ENCODE results near the gene ETS2. TPM values are rescaled to one million over a fixed set of nuclear protein-coding genes. Genes with fewer than 3 reads are reported as not detected.

Gene ETS2
- total and polyA plus RNA-seq, 2 of the 8 experiments (the other 6 are each of a cell fraction or from before 2014, with no cell fraction given) = 11.0 to 45.1 TPM

DNA sequence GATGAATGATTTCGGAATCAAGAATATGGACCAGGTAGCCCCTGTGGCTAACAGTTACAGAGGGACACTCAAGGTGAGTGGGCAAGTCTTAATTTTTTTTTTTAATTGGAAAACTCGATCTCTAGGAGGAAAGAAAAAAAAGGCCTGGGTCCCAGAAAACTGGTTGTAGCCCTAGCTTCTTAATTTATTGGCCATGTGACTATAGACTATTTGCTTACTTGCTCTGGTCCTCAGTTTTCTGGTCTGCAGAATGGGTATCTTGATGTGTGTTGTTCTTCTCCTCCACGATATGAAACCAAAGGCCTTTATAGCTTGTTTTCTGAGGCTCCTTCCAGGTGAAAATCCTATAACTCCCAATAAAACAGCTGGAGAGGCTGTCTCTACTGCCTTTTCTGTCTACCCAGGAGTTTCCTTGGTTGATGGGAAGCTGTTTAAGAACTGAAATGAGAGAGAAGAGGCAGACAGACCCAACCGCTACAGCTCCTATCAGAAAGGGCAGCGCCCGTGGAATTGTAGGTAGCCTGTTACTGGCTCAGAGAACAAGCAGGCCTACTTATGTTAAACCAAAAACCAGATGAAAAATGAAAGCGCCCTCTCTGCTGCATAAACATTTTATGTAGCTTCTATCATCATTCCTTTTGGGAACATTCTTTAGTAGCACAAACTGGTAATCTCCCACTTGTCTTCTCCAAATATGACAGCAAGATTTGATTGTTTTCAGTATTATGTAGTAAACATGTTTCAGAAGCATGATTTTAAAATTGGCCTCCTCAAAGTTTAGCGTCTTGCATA is 4.5 kb downstream of the ETS2 start:
- 86% methylated on average over 8 of the region's 8 CpGs; no CpG with 5 or more reads in 1 of the 2 experiments for WGBS, 2 experiments (ENCODE audit: extremely low coverage in 1 of 2, insufficient coverage in 1 of 2, insufficient read length in 1 of 2, insufficient replicate concordance in 2 of 2, low coverage in 1 of 2, low lambda C conversion rate in 2 of 2, missing lambda C conversion rate in 1 of 2)
- POLR2A ChIA-PET (ENCODE audit: partially characterized antibody) = interaction anchor here (0.6 to 1.4 kb wide), 3 partner anchors 77 to 220 kb away, joined by 3 read pairs; no protein-coding TSS in a partner anchor
- Histone ChIP-seq H3K79me2 (ENCODE audit: control insufficient read depth in 1 of 2, insufficient read depth in 2 of 2, low read length in 2 of 2) (peaks cover 8 to 55% of the 10 kb centered on the region in 2 experiments; a peak in 3 of 4 replicates), H3K23me2 (ENCODE audit: low read depth, low read length) (peaks cover 4% of the 10 kb centered on the region; the same call in 1 of the 2 replicates), H3K23ac (ENCODE audit: insufficient read length) (no peak overlapping the region), H3K9me3 (ENCODE audit: insufficient read depth in 2 of 2, low read depth in 1 of 2, low read length in 1 of 2) (no peaks in the 10 kb centered on the region), H2BK15ac (ENCODE audit: low read length) (no peak overlapping the region), H3K4me3 (ENCODE audit: extremely low read depth in 1 of 4, insufficient read depth in 2 of 4, low read depth in 3 of 4, low read length in 4 of 4) (peak overlapping the region in 1 of 4 experiments; percentile 1; a peak in 1 of 8 replicates), H3K56ac (replicated peaks; ENCODE audit: insufficient read length, low read depth, low read length) (no peak overlapping the region), H3K18ac (ENCODE audit: extremely low read depth, low read length) (no peak overlapping the region), H3K36me3 (ENCODE audit: control insufficient read depth in 2 of 4, insufficient read depth in 4 of 4, low read length in 3 of 4) (peaks cover 11 to 42% (median 21%) of the 10 kb centered on the region in 4 experiments), H3K4me1 (replicated peaks in 1 of 4; ENCODE audit: control insufficient read depth in 3 of 4, insufficient read depth in 4 of 4, low read length in 3 of 4) (peaks cover 19 to 35% (median 30%) of the 10 kb centered on the region in 4 experiments), H2BK120ac (replicated peaks; ENCODE audit: low read depth, low read length) (no peak overlapping the region), H4K5ac (ENCODE audit: insufficient read length, low read depth, low read length) (no peak overlapping the region), H2AFZ (ENCODE audit: low read length) (no peak overlapping the region), H2AK5ac (ENCODE audit: low read depth, low read length) (no peak overlapping the region), H3K14ac (ENCODE audit: insufficient read length) (no peak overlapping the region), H3K79me1 (ENCODE audit: low read depth, low read length) (no peaks in the 10 kb centered on the region; the same call in 1 of the 2 replicates), H3K4me2 (ENCODE audit: insufficient read depth in 1 of 2, low read depth in 2 of 2, low read length in 2 of 2) (peak overlapping the region in 1 of 2 experiments; percentile 3; a peak in 1 of 4 replicates), H2BK20ac (ENCODE audit: low read length) (no peak overlapping the region), H3K27ac (ENCODE audit: low read depth, low read length) (no peak overlapping the region), H4K91ac (replicated peaks; ENCODE audit: insufficient read length, low read length) (no peak overlapping the region), H2BK5ac (ENCODE audit: low read depth, low read length) (no peak overlapping the region), H4K8ac (ENCODE audit: extremely low read depth, insufficient read depth, low read length) (no peak overlapping the region), H3K4ac (replicated peaks; ENCODE audit: insufficient read length, low read depth, low read length) (no peak overlapping the region), H3K27me3 (replicated peaks in 1 of 4; ENCODE audit: control insufficient read depth in 3 of 4, extremely low read depth in 1 of 4, insufficient read depth in 3 of 4, low read length in 3 of 4) (no peaks in the 10 kb centered on the region), H2BK12ac (ENCODE audit: low read depth, low read length) (no peak overlapping the region), H4K20me1 (replicated peaks in 1 of 2; ENCODE audit: control insufficient read depth in 1 of 2, insufficient read depth in 2 of 2, low read length in 2 of 2) (peaks cover 0 to 3% of the 10 kb centered on the region in 2 experiments), H3K9ac (replicated peaks in 1 of 4; ENCODE audit: extremely low read depth in 1 of 4, low read depth in 3 of 4, low read length in 3 of 4) (no peak overlapping the region)
- FAIRE-seq = no peak
- CTCF ChIA-PET (ENCODE audit: partially characterized antibody) = interaction anchor here (0.6 to 1.5 kb wide), 6 partner anchors 110 to 640 kb away, joined by 3 to 10 read pairs (median 3); no protein-coding TSS in a partner anchor
- peak in 1 of 2 experiments; percentile 31 for DNase-seq (ENCODE audit: low read depth in 1 of 2, low spot score in 2 of 2)
- TF ChIP-seq KDM1A (IDR thresholded peaks at IDR 0.05; ENCODE audit: borderline replicate concordance, low read length) = peak; percentile 78
- no peak for TF ChIP-seq PHF8 (conservative IDR thresholded peaks at IDR 0.05; ENCODE audit: low read depth, low read length)
